LNCaP clone FGC (cell line): ENCODE data around the gene SCFD2.

ENCODE experiments used
- DNase-seq: peaks from one replicate; pipeline ENCODE4 v3.0.0-alpha.2; 2011; ENCODE audit warnings: low read depth
- H3K4me3 ChIP-seq: 2 replicates; pipeline ENCODE4 v1.5.1; 2011; ENCODE audit warnings: mild to moderate bottlenecking, low read depth, low read length, control low read depth
- CTCF ChIP-seq: IDR thresholded peaks from 2 replicates; pipeline ENCODE4 v1.5.1; 2012; ENCODE audit warnings: mild to moderate bottlenecking; ENCODE audit not compliant: control insufficient read depth, insufficient read depth; ENCODE audit errors: extremely low read depth

The SCFD2 gene

GRCh38 chr4:52919461-52919860, 446.4 kb downstream of the SCFD2 start:
- H3K4me3 ChIP-seq: no peak overlapping the region
- TF ChIP-seq CTCF: no peak
- no peak for DNase-seq

- TF ChIP-seq CTCF: no peak
- no peak overlapping the region for H3K4me3 ChIP-seq
- DNase-seq: no peak
Measured at GRCh38 chr4:52917817-52918216, 448.0 kb downstream of the SCFD2 start.

- no peak for DNase-seq
- H3K4me3 ChIP-seq: no peak overlapping the region
- no peak for TF ChIP-seq CTCF
Measured at GRCh38 chr4:52915730-52916300, 450.0 kb downstream of the SCFD2 start.

- H3K4me3 ChIP-seq: no peak overlapping the region
- no peak for DNase-seq
- TF ChIP-seq CTCF: no peak
Measured at GRCh38 chr4:52915191-52915590, 450.7 kb downstream of the SCFD2 start.

- H3K4me3 ChIP-seq: no peak overlapping the region
- DNase-seq: no peak
- TF ChIP-seq CTCF: no peak
Measured at GRCh38 chr4:52914051-52914605, 451.7 kb downstream of the SCFD2 start.

GRCh38 chr4:52912608-52913007, 453.3 kb downstream of the SCFD2 start:
- no peak for TF ChIP-seq CTCF
- H3K4me3 ChIP-seq: no peak overlapping the region
- no peak for DNase-seq
